Measurements from ENCODE around the gene TRMT2A.

The TRMT2A gene

GRCh38 chr22:20093418-20094196 is 23.4 kb downstream of the TRMT2A start:
- FAIRE-seq (no peak), DNase-seq (ENCODE audit: insufficient read length) (no peak)
- no peak for TF ChIP-seq TAF1 (IDR thresholded peaks at IDR 0.05; ENCODE audit: borderline replicate concordance, low read depth, low read length)
- no peak for TF ChIP-seq POLR2AphosphoS5 (IDR thresholded peaks at IDR 0.05; ENCODE audit: low read depth, low read length)
- no peak for TF ChIP-seq POLR2A (IDR thresholded peaks at IDR 0.05; ENCODE audit: low read depth, low read length)

GRCh38 chr22:20092477-20092854 is 24.6 kb downstream of the TRMT2A start:
- no peak for FAIRE-seq
- TF ChIP-seq POLR2AphosphoS5 (IDR thresholded peaks at IDR 0.05; ENCODE audit: low read depth, low read length): no peak

DNA sequence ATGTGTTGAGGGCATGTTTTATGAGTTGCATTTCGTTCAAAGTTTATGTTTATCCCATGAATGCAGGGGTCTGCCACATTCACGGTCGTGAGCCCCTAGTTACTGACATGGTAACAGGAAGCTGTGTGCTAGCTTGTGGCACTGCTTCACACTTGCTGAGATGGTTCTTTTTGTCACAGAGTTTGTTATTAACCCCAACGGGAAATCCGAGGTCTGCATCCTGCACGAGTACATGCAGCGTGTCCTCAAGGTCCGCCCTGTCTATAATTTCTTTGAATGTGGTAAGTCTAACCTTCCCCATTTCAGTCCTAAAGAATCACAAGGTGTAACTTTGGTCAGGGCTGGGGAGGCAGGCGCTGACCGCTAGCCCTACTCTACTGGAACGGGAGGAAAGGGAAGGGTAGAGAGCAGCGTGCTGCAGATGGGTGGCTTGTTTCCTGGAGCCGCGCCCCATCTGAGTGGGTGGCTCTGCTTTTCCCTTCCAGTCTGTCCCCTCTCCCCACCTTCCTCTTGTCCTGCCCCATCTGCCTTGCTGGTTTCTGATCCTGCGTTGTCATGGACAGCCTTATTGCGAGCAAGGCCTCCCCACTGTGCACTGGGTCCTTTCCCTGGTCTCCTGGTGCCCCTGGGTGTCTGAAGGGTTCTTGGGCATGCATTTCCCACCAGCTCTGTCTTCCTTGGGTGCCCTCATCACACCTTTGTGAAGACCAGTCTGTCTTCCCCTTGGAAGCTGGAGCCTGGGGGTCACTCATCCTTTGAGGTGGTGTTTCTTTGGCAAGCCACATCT is 25.1 kb downstream of the TRMT2A start:
- TF ChIP-seq POLR2A (IDR thresholded peaks at IDR 0.05; ENCODE audit: low read depth, low read length) (no peak), TAF1 (IDR thresholded peaks at IDR 0.05; ENCODE audit: borderline replicate concordance, low read depth, low read length) (no peak), POLR2AphosphoS5 (IDR thresholded peaks at IDR 0.05; ENCODE audit: low read depth, low read length) (no peak)
- no peak for FAIRE-seq
- DNase-seq (ENCODE audit: insufficient read length): no peak

More at GRCh38 chr22:20092477-20092854, 24.6 kb downstream of the TRMT2A start:
- DNase-seq (ENCODE audit: insufficient read length): no peak

- no peak for FAIRE-seq
- no peak for TF ChIP-seq POLR2AphosphoS5 (IDR thresholded peaks at IDR 0.05; ENCODE audit: low read depth, low read length)
- TF ChIP-seq POLR2A (IDR thresholded peaks at IDR 0.05; ENCODE audit: low read depth, low read length): no peak
- no peak for TF ChIP-seq TAF1 (IDR thresholded peaks at IDR 0.05; ENCODE audit: borderline replicate concordance, low read depth, low read length)
Observed at GRCh38 chr22:20090730-20091240, 26.2 kb downstream of the TRMT2A start.

GRCh38 chr22:20089977-20090729 is 26.9 kb downstream of the TRMT2A start:
- TF ChIP-seq POLR2A (IDR thresholded peaks at IDR 0.05; ENCODE audit: low read depth, low read length): no peak
- no peak for TF ChIP-seq POLR2AphosphoS5 (IDR thresholded peaks at IDR 0.05; ENCODE audit: low read depth, low read length)
- TF ChIP-seq TAF1 (IDR thresholded peaks at IDR 0.05; ENCODE audit: borderline replicate concordance, low read depth, low read length): no peak
- FAIRE-seq: no peak
- DNase-seq (ENCODE audit: insufficient read length): no peak

More at GRCh38 chr22:20090730-20091240, 26.2 kb downstream of the TRMT2A start:
- no peak for DNase-seq (ENCODE audit: insufficient read length)

GRCh38 chr22:20089226-20089976 is 27.6 kb downstream of the TRMT2A start:
- TF ChIP-seq TAF1 (IDR thresholded peaks at IDR 0.05; ENCODE audit: borderline replicate concordance, low read depth, low read length) (no peak), POLR2A (IDR thresholded peaks at IDR 0.05; ENCODE audit: low read depth, low read length) (no peak), POLR2AphosphoS5 (IDR thresholded peaks at IDR 0.05; ENCODE audit: low read depth, low read length) (no peak)
- FAIRE-seq (no peak), DNase-seq (ENCODE audit: insufficient read length) (no peak)

- no peak for TF ChIP-seq POLR2AphosphoS5 (IDR thresholded peaks at IDR 0.05; ENCODE audit: low read depth, low read length)
- no peak for TF ChIP-seq TAF1 (IDR thresholded peaks at IDR 0.05; ENCODE audit: borderline replicate concordance, low read depth, low read length)
- TF ChIP-seq POLR2A (IDR thresholded peaks at IDR 0.05; ENCODE audit: low read depth, low read length): no peak
- DNase-seq (ENCODE audit: insufficient read length) (no peak), FAIRE-seq (no peak)
Observed at GRCh38 chr22:20088263-20088648, 28.8 kb downstream of the TRMT2A start.

GRCh38 chr22:20087319-20088262 is 29.4 kb downstream of the TRMT2A start:
- FAIRE-seq (no peak), DNase-seq (ENCODE audit: insufficient read length) (no peak)
- no peak for TF ChIP-seq TAF1 (IDR thresholded peaks at IDR 0.05; ENCODE audit: borderline replicate concordance, low read depth, low read length)
- TF ChIP-seq POLR2A (IDR thresholded peaks at IDR 0.05; ENCODE audit: low read depth, low read length): no peak
- no peak for TF ChIP-seq POLR2AphosphoS5 (IDR thresholded peaks at IDR 0.05; ENCODE audit: low read depth, low read length)

- TF ChIP-seq TAF1 (IDR thresholded peaks at IDR 0.05; ENCODE audit: borderline replicate concordance, low read depth, low read length) (no peak), POLR2AphosphoS5 (IDR thresholded peaks at IDR 0.05; ENCODE audit: low read depth, low read length) (no peak), POLR2A (IDR thresholded peaks at IDR 0.05; ENCODE audit: low read depth, low read length) (no peak)
- FAIRE-seq: no peak
- no peak for DNase-seq (ENCODE audit: insufficient read length)
Observed at GRCh38 chr22:20086763-20087162, 30.3 kb downstream of the TRMT2A start.

DNA sequence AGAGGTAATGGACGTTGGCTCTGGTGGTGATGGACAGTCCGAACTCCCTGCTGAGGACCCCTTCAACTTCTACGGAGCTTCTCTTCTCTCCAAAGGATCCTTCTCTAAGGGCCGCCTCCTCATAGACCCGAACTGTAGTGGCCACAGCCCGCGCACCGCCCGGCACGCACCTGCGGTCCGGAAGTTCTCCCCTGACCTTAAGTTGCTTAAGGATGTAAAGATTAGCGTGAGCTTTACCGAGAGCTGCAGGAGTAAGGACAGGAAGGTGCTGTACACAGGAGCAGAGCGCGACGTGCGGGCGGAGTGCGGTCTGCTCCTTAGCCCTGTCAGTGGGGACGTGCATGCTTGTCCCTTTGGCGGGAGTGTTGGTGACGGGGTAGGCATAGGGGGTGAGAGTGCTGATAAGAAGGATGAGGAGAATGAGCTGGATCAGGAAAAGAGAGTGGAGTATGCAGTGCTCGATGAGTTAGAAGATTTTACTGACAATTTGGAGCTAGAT is 30.9 kb downstream of the TRMT2A start:
- FAIRE-seq (no peak), DNase-seq (ENCODE audit: insufficient read length) (no peak)
- TF ChIP-seq POLR2AphosphoS5 (IDR thresholded peaks at IDR 0.05; ENCODE audit: low read depth, low read length): no peak
- no peak for TF ChIP-seq POLR2A (IDR thresholded peaks at IDR 0.05; ENCODE audit: low read depth, low read length)
- no peak for TF ChIP-seq TAF1 (IDR thresholded peaks at IDR 0.05; ENCODE audit: borderline replicate concordance, low read depth, low read length)

Data from GM12892 (cell line).